ENCODE measurements around the gene MMAB.
A peak's percentile ranks its signal among the peaks of the same experiment; 100 is the strongest.

Gene MMAB

DNA sequence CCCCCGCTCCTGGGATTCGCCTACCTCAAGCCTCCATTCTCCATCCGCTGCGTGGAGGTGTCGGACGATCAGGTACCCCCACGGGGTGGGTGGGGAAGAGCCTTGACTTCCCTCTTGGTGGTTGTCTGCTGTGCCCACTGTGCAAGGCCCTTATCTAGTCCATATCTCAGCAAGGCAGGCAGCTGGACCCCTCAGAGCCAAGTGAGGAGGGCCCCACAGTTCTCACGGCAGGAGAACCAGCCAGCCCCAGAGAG lies 39.9 kb downstream of the MMAB start:
- peaks cover 56% of the 10 kb centered on the region for H3K36me3 ChIP-seq (ENCODE audit: insufficient read depth, low read length)
- H3K9me3 ChIP-seq (ENCODE audit: low read length), result no peaks in the 10 kb centered on the region
- no peak overlapping the region for H3K4me3 ChIP-seq (ENCODE audit: low read depth in 1 of 2, low read length in 2 of 2)
- no peak overlapping the region for H3K27ac ChIP-seq (ENCODE audit: low read depth, low read length)
- no peaks in the 10 kb centered on the region for H3K4me1 ChIP-seq (ENCODE audit: insufficient read depth, low read length)
- H3K9ac ChIP-seq (ENCODE audit: low read length), result no peak overlapping the region
- no peaks in the 10 kb centered on the region for H3K27me3 ChIP-seq (ENCODE audit: control insufficient read depth in 1 of 2, insufficient read depth in 2 of 2, low read length in 2 of 2)

DNA sequence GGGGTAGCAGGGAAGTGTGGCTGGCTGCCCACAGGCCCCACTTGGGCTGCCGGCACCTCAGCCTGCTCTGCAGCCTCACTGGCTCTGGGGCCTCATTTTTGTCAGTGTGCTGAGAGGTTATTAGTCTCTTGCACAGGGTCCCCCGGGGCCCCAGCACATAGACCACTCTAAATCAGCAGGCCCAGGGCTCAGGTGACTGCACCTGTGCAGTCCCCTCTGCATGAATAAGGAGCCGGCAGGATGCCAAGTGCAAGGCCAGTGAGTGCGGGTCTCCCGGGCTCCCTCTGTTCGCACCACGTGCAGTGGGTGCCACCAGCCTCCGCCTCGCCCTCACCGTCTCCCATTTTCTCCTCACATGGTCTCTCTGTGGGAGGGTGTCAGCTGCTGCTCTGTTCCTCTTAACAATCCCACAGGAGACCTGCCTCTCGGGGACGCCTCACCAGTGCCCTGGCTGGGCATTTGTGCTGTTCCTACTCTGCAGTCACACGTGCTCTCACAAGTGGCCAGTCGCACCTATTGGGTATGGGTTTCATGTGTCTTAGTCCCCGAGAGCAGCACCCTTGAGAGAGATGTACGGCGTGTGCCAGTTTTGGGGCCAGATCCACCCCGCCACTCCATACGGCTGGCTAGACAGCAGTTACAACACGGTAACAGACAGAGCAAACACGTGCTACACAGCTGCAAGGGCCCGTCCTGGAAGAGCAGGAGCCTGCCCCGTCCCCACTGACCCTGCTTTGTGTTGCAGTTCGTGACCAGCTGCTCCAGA lies 40.4 kb downstream of the MMAB start:
- Histone ChIP-seq H3K4me1 (ENCODE audit: insufficient read depth, low read length) (no peaks in the 10 kb centered on the region), H3K4me3 (ENCODE audit: low read depth in 1 of 2, low read length in 2 of 2) (no peak overlapping the region), H3K9me3 (ENCODE audit: low read length) (no peaks in the 10 kb centered on the region), H3K27ac (ENCODE audit: low read depth, low read length) (no peak overlapping the region), H3K9ac (ENCODE audit: low read length) (no peak overlapping the region), H3K27me3 (ENCODE audit: control insufficient read depth in 1 of 2, insufficient read depth in 2 of 2, low read length in 2 of 2) (no peaks in the 10 kb centered on the region), H3K36me3 (ENCODE audit: insufficient read depth, low read length) (peaks cover 57% of the 10 kb centered on the region)

DNA sequence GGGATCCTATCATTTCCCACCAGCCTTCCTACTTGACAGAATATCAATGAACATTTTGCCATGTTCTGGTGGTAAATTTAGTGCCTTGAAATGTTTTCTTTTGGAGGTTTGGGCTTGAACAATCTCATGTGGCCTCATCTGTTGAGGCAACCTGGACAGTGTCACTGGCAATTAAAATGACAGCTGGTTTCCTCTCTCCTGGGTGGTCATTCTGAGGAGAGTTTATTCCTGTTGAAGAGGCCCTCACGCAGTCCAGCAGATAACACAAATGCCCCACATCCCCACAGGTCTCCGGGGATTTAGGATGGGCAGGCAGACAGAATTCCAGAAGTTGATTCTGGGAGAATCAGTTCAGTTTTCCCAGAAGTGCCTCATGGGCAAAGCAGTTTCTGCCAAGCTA lies 41.9 kb downstream of the MMAB start:
- no peaks in the 10 kb centered on the region for H3K27me3 ChIP-seq (ENCODE audit: control insufficient read depth in 1 of 2, insufficient read depth in 2 of 2, low read length in 2 of 2)
- no peak overlapping the region for H3K27ac ChIP-seq (ENCODE audit: low read depth, low read length)
- H3K36me3 ChIP-seq (ENCODE audit: insufficient read depth, low read length), result peaks cover 69% of the 10 kb centered on the region

DNA sequence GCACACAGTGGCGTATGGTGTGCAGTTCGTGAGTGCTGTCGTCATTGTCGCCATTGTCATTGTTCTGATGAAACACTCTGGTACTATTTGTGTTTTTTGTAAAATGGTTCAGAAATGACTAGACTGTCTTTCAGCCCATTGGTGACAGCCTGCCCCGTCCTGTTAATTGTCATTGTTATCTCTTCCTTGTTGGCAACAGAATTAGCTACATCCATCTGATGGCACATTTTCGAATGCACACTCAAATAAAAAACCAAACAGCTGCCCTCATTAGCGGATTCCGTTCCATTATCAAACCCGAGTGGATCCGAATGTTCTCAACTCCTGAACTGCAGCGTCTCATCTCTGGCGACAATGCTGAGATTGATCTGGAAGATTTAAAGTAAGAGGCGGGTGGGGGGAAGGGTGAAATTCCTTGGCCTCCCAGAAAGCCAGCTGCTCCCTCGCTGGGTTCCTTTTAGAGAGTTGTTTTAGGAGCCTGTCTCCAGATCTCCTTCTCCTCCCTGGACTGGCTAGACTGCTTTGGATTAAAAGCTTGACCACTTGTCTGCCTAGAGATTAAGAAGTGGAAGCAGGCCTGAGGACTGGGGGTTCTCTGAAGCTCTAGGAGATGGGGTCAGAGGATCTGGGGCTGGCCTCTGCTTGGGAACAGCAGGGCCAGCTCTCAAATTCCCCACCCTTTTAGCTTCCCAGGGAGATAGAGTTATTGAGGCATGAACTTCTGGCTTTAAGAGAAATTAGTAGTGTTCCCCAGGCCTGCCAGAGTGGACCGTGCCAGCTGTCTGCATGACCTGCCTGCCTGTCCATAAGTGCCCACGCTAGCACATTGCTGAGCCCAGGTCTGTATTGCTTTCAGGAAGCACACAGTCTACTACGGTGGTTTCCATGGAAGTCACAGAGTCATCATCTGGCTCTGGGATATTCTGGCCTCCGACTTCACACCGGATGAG lies 43.3 kb downstream of the MMAB start:
- no peak overlapping the region for H3K9ac ChIP-seq (ENCODE audit: low read length)
- H3K9me3 ChIP-seq (ENCODE audit: low read length), result no peaks in the 10 kb centered on the region
- H3K4me3 ChIP-seq (ENCODE audit: low read depth in 1 of 2, low read length in 2 of 2), result no peak overlapping the region
- peaks cover 80% of the 10 kb centered on the region for H3K36me3 ChIP-seq (ENCODE audit: insufficient read depth, low read length)
- no peaks in the 10 kb centered on the region for H3K4me1 ChIP-seq (ENCODE audit: insufficient read depth, low read length)
- peak overlapping the region; percentile 8 for H3K27ac ChIP-seq (ENCODE audit: low read depth, low read length)
- H3K27me3 ChIP-seq (ENCODE audit: control insufficient read depth in 1 of 2, insufficient read depth in 2 of 2, low read length in 2 of 2), result no peaks in the 10 kb centered on the region

More for the DNA sequence above, 41.9 kb downstream of the MMAB start:
- Histone ChIP-seq H3K4me3 (ENCODE audit: low read depth in 1 of 2, low read length in 2 of 2) (no peak overlapping the region), H3K9ac (ENCODE audit: low read length) (no peak overlapping the region), H3K4me1 (ENCODE audit: insufficient read depth, low read length) (no peaks in the 10 kb centered on the region), H3K9me3 (ENCODE audit: low read length) (no peaks in the 10 kb centered on the region)

DNA sequence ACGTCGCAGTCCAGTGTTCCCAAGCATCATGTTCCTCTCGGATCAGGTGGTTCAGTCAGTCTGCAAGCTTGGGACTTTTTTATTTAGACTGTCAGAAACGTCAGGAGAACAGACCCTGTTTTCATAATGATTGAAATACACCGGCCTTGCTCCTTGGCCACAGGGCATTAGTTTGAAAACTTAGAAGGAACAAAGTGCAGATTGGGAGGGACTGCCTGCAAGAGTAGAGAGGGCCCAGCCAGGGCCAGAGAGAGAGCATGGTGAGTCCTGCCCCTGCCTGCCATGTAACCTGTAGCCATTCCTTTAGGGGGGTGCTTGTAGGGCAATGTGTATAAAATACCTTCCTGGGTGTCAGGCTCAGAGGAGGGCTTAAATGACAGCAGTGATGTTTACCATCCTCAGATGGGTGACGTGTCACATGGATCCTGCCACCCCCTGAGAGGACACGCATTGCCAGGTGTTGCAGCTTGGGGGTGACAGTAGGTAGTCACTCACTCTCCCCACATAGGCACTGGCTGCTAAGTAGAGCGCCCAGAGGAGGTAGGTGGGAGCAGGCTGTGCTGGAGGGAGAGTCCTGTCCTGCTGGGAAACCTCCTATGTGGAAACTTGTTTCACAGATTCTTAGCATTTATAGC lies 45.7 kb downstream of the MMAB start:
- Histone ChIP-seq H3K27ac (ENCODE audit: low read depth, low read length) (no peak overlapping the region), H3K4me3 (ENCODE audit: low read depth in 1 of 2, low read length in 2 of 2) (no peak overlapping the region), H3K36me3 (ENCODE audit: insufficient read depth, low read length) (peaks cover 85% of the 10 kb centered on the region), H3K9ac (ENCODE audit: low read length) (no peak overlapping the region), H3K4me1 (ENCODE audit: insufficient read depth, low read length) (no peaks in the 10 kb centered on the region), H3K27me3 (ENCODE audit: control insufficient read depth in 1 of 2, insufficient read depth in 2 of 2, low read length in 2 of 2) (no peaks in the 10 kb centered on the region), H3K9me3 (ENCODE audit: low read length) (no peaks in the 10 kb centered on the region)

- Histone ChIP-seq H3K9me3 (ENCODE audit: low read length) (no peaks in the 10 kb centered on the region), H3K36me3 (ENCODE audit: insufficient read depth, low read length) (peaks cover 90% of the 10 kb centered on the region), H3K27me3 (ENCODE audit: control insufficient read depth in 1 of 2, insufficient read depth in 2 of 2, low read length in 2 of 2) (no peaks in the 10 kb centered on the region), H3K27ac (ENCODE audit: low read depth, low read length) (no peak overlapping the region), H3K4me1 (ENCODE audit: insufficient read depth, low read length) (no peaks in the 10 kb centered on the region), H3K9ac (ENCODE audit: low read length) (no peak overlapping the region), H3K4me3 (ENCODE audit: low read depth in 1 of 2, low read length in 2 of 2) (no peak overlapping the region)
These were observed 48.1 kb downstream of the MMAB start for GRCh38 chr12:109525279-109525585.

GRCh38 chr12:109524466-109525278 lies 48.6 kb downstream of the MMAB start:
- Histone ChIP-seq H3K9ac (ENCODE audit: low read length) (no peak overlapping the region), H3K9me3 (ENCODE audit: low read length) (no peaks in the 10 kb centered on the region), H3K36me3 (ENCODE audit: insufficient read depth, low read length) (peaks cover 92% of the 10 kb centered on the region), H3K27ac (ENCODE audit: low read depth, low read length) (no peak overlapping the region), H3K4me3 (ENCODE audit: low read depth in 1 of 2, low read length in 2 of 2) (no peak overlapping the region), H3K27me3 (ENCODE audit: control insufficient read depth in 1 of 2, insufficient read depth in 2 of 2, low read length in 2 of 2) (no peaks in the 10 kb centered on the region), H3K4me1 (ENCODE audit: insufficient read depth, low read length) (no peaks in the 10 kb centered on the region)

DNA sequence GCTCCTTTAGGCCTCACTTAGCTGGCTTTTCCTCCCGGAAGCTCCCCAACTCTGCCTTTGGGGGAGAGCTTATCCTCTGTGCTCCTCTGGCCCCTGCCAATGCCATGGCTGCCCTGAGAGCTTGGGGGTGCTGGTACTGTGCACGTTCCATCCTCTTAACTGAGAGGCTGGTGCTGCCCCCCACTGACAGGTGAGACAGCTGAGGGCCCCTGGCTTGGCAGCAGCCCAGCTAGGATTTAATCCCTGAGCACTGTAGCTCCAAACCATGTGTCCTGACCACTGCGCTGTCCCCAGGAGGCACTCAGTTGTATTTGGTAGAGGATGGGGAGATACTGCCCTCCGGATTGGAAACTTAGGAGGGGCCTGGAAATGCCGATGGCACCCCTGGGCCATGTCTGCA lies 49.8 kb downstream of the MMAB start:
- H3K27me3 ChIP-seq (ENCODE audit: control insufficient read depth in 1 of 2, insufficient read depth in 2 of 2, low read length in 2 of 2), result no peaks in the 10 kb centered on the region
- H3K4me3 ChIP-seq (ENCODE audit: low read depth in 1 of 2, low read length in 2 of 2), result no peak overlapping the region
- no peak overlapping the region for H3K9ac ChIP-seq (ENCODE audit: low read length)
- H3K36me3 ChIP-seq (ENCODE audit: insufficient read depth, low read length), result peaks cover 93% of the 10 kb centered on the region
- no peaks in the 10 kb centered on the region for H3K4me1 ChIP-seq (ENCODE audit: insufficient read depth, low read length)
- no peaks in the 10 kb centered on the region for H3K9me3 ChIP-seq (ENCODE audit: low read length)
- no peak overlapping the region for H3K27ac ChIP-seq (ENCODE audit: low read depth, low read length)

GRCh38 chr12:109523071-109523470 lies 50.2 kb downstream of the MMAB start:
- Histone ChIP-seq H3K9me3 (ENCODE audit: low read length) (no peaks in the 10 kb centered on the region), H3K36me3 (ENCODE audit: insufficient read depth, low read length) (peaks cover 93% of the 10 kb centered on the region), H3K4me1 (ENCODE audit: insufficient read depth, low read length) (no peaks in the 10 kb centered on the region), H3K4me3 (ENCODE audit: low read depth in 1 of 2, low read length in 2 of 2) (no peak overlapping the region), H3K27ac (ENCODE audit: low read depth, low read length) (no peak overlapping the region), H3K27me3 (ENCODE audit: control insufficient read depth in 1 of 2, insufficient read depth in 2 of 2, low read length in 2 of 2) (no peaks in the 10 kb centered on the region), H3K9ac (ENCODE audit: low read length) (no peak overlapping the region)

- Histone ChIP-seq H3K4me1 (ENCODE audit: insufficient read depth, low read length) (no peaks in the 10 kb centered on the region), H3K36me3 (ENCODE audit: insufficient read depth, low read length) (peaks cover 93% of the 10 kb centered on the region), H3K9ac (ENCODE audit: low read length) (no peak overlapping the region), H3K27me3 (ENCODE audit: control insufficient read depth in 1 of 2, insufficient read depth in 2 of 2, low read length in 2 of 2) (no peaks in the 10 kb centered on the region), H3K27ac (ENCODE audit: low read depth, low read length) (no peak overlapping the region), H3K9me3 (ENCODE audit: low read length) (no peaks in the 10 kb centered on the region), H3K4me3 (ENCODE audit: low read depth in 1 of 2, low read length in 2 of 2) (no peak overlapping the region)
These were observed 51.5 kb downstream of the MMAB start for GRCh38 chr12:109521831-109522230.

GRCh38 chr12:109519787-109520186 lies 53.5 kb downstream of the MMAB start:
- no peaks in the 10 kb centered on the region for H3K9me3 ChIP-seq (ENCODE audit: low read length)
- H3K27ac ChIP-seq (ENCODE audit: low read depth, low read length), result no peak overlapping the region
- H3K27me3 ChIP-seq (ENCODE audit: control insufficient read depth in 1 of 2, insufficient read depth in 2 of 2, low read length in 2 of 2), result no peaks in the 10 kb centered on the region
- H3K4me3 ChIP-seq (ENCODE audit: low read depth in 1 of 2, low read length in 2 of 2), result no peak overlapping the region
- no peaks in the 10 kb centered on the region for H3K4me1 ChIP-seq (ENCODE audit: insufficient read depth, low read length)
- no peak overlapping the region for H3K9ac ChIP-seq (ENCODE audit: low read length)
- H3K36me3 ChIP-seq (ENCODE audit: insufficient read depth, low read length), result peaks cover 81% of the 10 kb centered on the region

Data from muscle layer of colon (tissue), 2 donors.